ENCODE results near the gene CFAP52. TPM values are rescaled to one million over a fixed set of nuclear protein-coding genes. Genes with fewer than 3 reads are reported as not detected.

Gene CFAP52
- total RNA-seq, 1 experiment from 2014 or later, result not detected

- Histone ChIP-seq H2AK5ac (ENCODE audit: insufficient read length, low read length) (no peak overlapping the region), H3K27me3 (ENCODE audit: insufficient read depth, low read length) (no peaks in the 10 kb centered on the region), H3K4me1 (ENCODE audit: insufficient read depth, low read length) (no peaks in the 10 kb centered on the region), H2AFZ (ENCODE audit: low read length) (no peak overlapping the region), H3K23ac (ENCODE audit: insufficient read length, low read depth, low read length) (no peak overlapping the region), H2BK5ac (ENCODE audit: insufficient read length, low read length) (no peak overlapping the region), H3K79me2 (ENCODE audit: insufficient read depth, low read length) (no peaks in the 10 kb centered on the region), H3K27ac (ENCODE audit: insufficient read length, low read depth, low read length) (no peak overlapping the region), H3K9ac (ENCODE audit: extremely low read depth, insufficient read length, low read length) (no peak overlapping the region), H3K4ac (ENCODE audit: low read depth, low read length) (no peak overlapping the region), H3K56ac (ENCODE audit: insufficient read length, low read depth, low read length) (no peak overlapping the region), H4K91ac (ENCODE audit: insufficient read length, low read depth, low read length) (no peak overlapping the region), H4K5ac (ENCODE audit: insufficient read length, low read depth, low read length) (no peak overlapping the region), H2BK15ac (ENCODE audit: low read depth, low read length) (no peak overlapping the region), H3K4me2 (ENCODE audit: insufficient read depth, insufficient read length, low read length) (no peak overlapping the region), H3K23me2 (ENCODE audit: insufficient read length, low read depth, low read length, poor library complexity, severe bottlenecking) (no peaks in the 10 kb centered on the region), H3K18ac (ENCODE audit: insufficient read length, low read depth, low read length) (no peak overlapping the region), H4K20me1 (ENCODE audit: control insufficient read depth, insufficient read depth, insufficient read length) (no peaks in the 10 kb centered on the region), H3K79me1 (ENCODE audit: insufficient read depth, low read depth, low read length, poor library complexity, severe bottlenecking) (no peaks in the 10 kb centered on the region), H3K14ac (ENCODE audit: insufficient read depth, low read length) (no peak overlapping the region), H2BK120ac (ENCODE audit: low read depth, low read length, poor library complexity, severe bottlenecking) (no peak overlapping the region), H3K9me3 (ENCODE audit: control insufficient read depth, low read depth, low read length) (peaks cover 8% of the 10 kb centered on the region), H2BK20ac (ENCODE audit: low read depth, low read length, poor library complexity, severe bottlenecking) (no peak overlapping the region), H4K8ac (replicated peaks; ENCODE audit: insufficient read length, low read depth, low read length) (no peak overlapping the region), H3T11ph (ENCODE audit: low read length) (no peak overlapping the region), H2BK12ac (ENCODE audit: insufficient read length, low read depth, low read length) (no peak overlapping the region)
- H3K27ac Mint-ChIP-seq, result no peak overlapping the region; a peak in 1 of 7 replicates
- H3K27me3 Mint-ChIP-seq (ENCODE audit: low read depth), result no peaks in the 10 kb centered on the region
- H3K36me3 Mint-ChIP-seq (ENCODE audit: insufficient read depth in 1 of 3, low read depth in 3 of 3), result peaks cover 13 to 29% (median 23%) of the 10 kb centered on the region in 3 experiments
- no peak for DNase-seq
- no peaks in the 10 kb centered on the region for H3K4me1 Mint-ChIP-seq
- TF ChIP-seq CTCF (conservative IDR thresholded peaks at IDR 0.05), result no peak
- peaks cover 13 to 16% of the 10 kb centered on the region in 2 experiments; a peak in 4 of 5 replicates for H3K9me3 Mint-ChIP-seq
- no CpG with 5 or more reads among the region's 7 CpGs for WGBS (ENCODE audit: extremely low coverage, insufficient read length, low lambda C conversion rate)
- no peak overlapping the region for H3K4me3 Mint-ChIP-seq
Measured at GRCh38 chr17:9677411-9677810, 101.0 kb downstream of the CFAP52 start.

Data from H9 (cell line).